Thyroid gland (tissue), 4 donors: Measurements from ENCODE around the gene ADGRB3. TPM values are rescaled to one million over a fixed set of nuclear protein-coding genes. Genes with fewer than 3 reads are reported as not detected.

Experiments used
- DNase-seq, 2 donors: peaks; one replicate each; pipeline ENCODE4 v3.0.0-alpha.2; 2019
- H3K27ac ChIP-seq, 3 donors: fragments of 200-600 bp; sonication (generic); 1 replicate in 2 of 3; 2 replicates in 1 of 3; pipeline ENCODE4 v1.5.1; 2016 to 2019; ENCODE audit warnings: mild to moderate bottlenecking in 1 of 3, moderate library complexity in 1 of 3
- H3K27me3 ChIP-seq: fragments of 200-600 bp; sonication (generic); one replicate; pipeline ENCODE4 v1.5.1; 2019
- H3K36me3 ChIP-seq, 2 donors: fragments of 200-600 bp; sonication (generic); one replicate each; pipeline ENCODE4 v1.5.1; 2016 to 2019
- H3K4me1 ChIP-seq, 2 donors: fragments of 200-600 bp; sonication (generic); one replicate each; pipeline ENCODE4 v1.5.1; 2017 to 2019
- H3K4me3 ChIP-seq, 3 donors: fragments of 200-600 bp; sonication (generic); replicated peaks in 1 of 3; 1 replicate in 2 of 3; 2 replicates in 1 of 3; pipeline ENCODE4 v1.5.1; 2016; ENCODE audit warnings: mild to moderate bottlenecking in 1 of 3
- H3K9me3 ChIP-seq: fragments of 200-600 bp; sonication (generic); one replicate; pipeline ENCODE4 v1.5.1; 2017
- CTCF ChIP-seq, 6 experiments: fragments of 200-600 bp in 3 of 6; fragments of 450-650 bp in 3 of 6; sonication (generic) in 3 of 6; IDR thresholded peaks; one replicate each; pipeline ENCODE4 v1.5.1; 2016 to 2019; ENCODE audit warnings: antibody characterized with exemption in 6 of 6, mild to moderate bottlenecking in 2 of 6, inconsistent platforms in 1 of 6, moderate library complexity in 1 of 6
- POLR2A ChIP-seq, 2 donors: fragments of 450-650 bp; IDR thresholded peaks; one replicate each; pipeline ENCODE4 v1.6.1; 2017; ENCODE audit warnings: antibody characterized with exemption in 2 of 2, mild to moderate bottlenecking in 2 of 2, moderate library complexity in 1 of 2
- WGBS, 2 donors: methylation state at CpG; one replicate each; pipeline ENCODE4 v1.1.5; 2017; 5-methylcytosine and 5-hydroxymethylcytosine counted together
- intact Hi-C: fragments of 100-400 bp; cut with DNase I; formaldehyde crosslinking; loops from one replicate; pipeline ENCODE4 v1.15.1; 2023
- total RNA-seq, 4 donors: library from RNA; depleted of rRNA; stranded (reverse); fragments of >200 nt; gene quantifications; one replicate each; pipeline ENCODE4 v1.2.3, GENCODE V29; 2016

Gene ADGRB3
- total RNA-seq, 4 donors from 2014 or later, result 0.45 to 3.0 (median 1.4) TPM

- TF ChIP-seq POLR2A (IDR thresholded peaks at IDR 0.05), result no peak
- no peak for TF ChIP-seq CTCF (IDR thresholded peaks at IDR 0.05)
- Histone ChIP-seq H3K36me3 (no peaks in the 10 kb centered on the region), H3K9me3 (no peaks in the 10 kb centered on the region), H3K4me1 (no peaks in the 10 kb centered on the region), H3K27me3 (no peaks in the 10 kb centered on the region), H3K27ac (no peak overlapping the region), H3K4me3 (no peak overlapping the region)
- intact Hi-C loops, result no loop called here
- no peak for DNase-seq
Observed at GRCh38 chr6:69276204-69276603, 641.1 kb downstream of the ADGRB3 start.

DNA sequence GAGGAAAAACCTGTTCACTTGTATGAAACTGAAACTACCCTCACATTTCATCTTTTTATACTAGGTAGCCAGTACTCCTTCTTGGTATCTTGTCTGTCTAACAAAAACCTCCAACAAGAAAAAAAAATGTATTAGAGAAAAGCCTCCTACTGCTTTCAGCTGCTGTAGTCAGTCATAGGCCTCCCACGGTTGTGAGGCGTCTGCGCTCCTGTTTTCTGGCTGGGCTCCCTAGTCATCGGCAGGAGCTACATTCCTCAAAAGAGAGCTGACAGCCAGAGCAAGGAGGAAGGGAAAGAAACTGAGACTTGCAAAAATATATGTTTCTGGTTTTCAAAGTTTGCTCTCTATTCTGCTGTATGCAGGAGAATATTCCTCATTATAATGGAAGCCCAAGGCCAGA is 644.7 kb downstream of the ADGRB3 start:
- no peak overlapping the region for H3K27ac ChIP-seq
- no peaks in the 10 kb centered on the region for H3K9me3 ChIP-seq
- intact Hi-C loops, result no loop called here
- no peak overlapping the region for H3K4me3 ChIP-seq
- H3K4me1 ChIP-seq, result no peaks in the 10 kb centered on the region
- DNase-seq, result no peak
- TF ChIP-seq POLR2A (IDR thresholded peaks at IDR 0.05) (no peak), CTCF (IDR thresholded peaks at IDR 0.05) (no peak)
- no peaks in the 10 kb centered on the region for H3K27me3 ChIP-seq
- no peaks in the 10 kb centered on the region for H3K36me3 ChIP-seq
- 59 to 74% methylated on average over 4 of the region's 4 CpGs for WGBS, 2 donors

- Histone ChIP-seq H3K27me3 (no peaks in the 10 kb centered on the region), H3K4me3 (no peak overlapping the region), H3K9me3 (no peaks in the 10 kb centered on the region), H3K27ac (no peak overlapping the region), H3K4me1 (no peaks in the 10 kb centered on the region), H3K36me3 (no peaks in the 10 kb centered on the region)
- TF ChIP-seq POLR2A (IDR thresholded peaks at IDR 0.05), result no peak
- no peak for TF ChIP-seq CTCF (IDR thresholded peaks at IDR 0.05)
- WGBS, 2 donors, result 70 to 87% methylated on average over 1 of the region's 1 CpG
- intact Hi-C loops, result no loop called here
- DNase-seq, result no peak
Observed at GRCh38 chr6:69280858-69281257, 645.8 kb downstream of the ADGRB3 start.

DNA sequence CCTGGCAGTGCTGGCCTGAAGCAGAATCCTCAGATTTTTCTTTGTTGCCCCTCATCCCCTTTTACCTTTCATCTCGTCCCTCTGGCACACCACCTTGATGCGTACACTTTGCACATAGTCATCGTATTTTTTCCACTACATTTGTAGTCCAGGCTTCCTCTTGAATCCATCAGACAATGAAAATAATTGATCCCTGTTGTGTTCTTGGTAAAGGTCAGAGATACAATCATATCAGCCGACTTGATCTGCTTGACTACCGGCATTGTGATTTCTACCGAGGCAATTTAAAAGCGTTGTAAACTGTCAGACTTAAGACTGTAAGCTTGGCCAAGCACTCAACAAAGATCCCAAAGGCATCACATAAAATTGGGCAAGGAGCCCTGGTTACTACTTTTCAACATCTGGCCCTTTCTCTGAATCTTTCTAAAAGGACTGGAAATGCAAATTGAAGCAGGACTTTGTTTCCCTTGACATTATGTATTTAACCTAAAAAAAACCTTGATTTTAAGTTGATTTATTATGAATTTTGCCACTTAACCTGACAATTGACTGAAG is 649.2 kb downstream of the ADGRB3 start:
- Histone ChIP-seq H3K4me1 (no peaks in the 10 kb centered on the region), H3K27me3 (no peaks in the 10 kb centered on the region), H3K27ac (no peak overlapping the region), H3K9me3 (no peaks in the 10 kb centered on the region), H3K36me3 (no peaks in the 10 kb centered on the region), H3K4me3 (no peak overlapping the region)
- no peak for DNase-seq
- intact Hi-C loops, result no loop called here
- no peak for TF ChIP-seq POLR2A (IDR thresholded peaks at IDR 0.05)
- TF ChIP-seq CTCF (IDR thresholded peaks at IDR 0.05), result no peak
- 30 to 31% methylated on average over 7 of the region's 7 CpGs for WGBS, 2 donors

DNA sequence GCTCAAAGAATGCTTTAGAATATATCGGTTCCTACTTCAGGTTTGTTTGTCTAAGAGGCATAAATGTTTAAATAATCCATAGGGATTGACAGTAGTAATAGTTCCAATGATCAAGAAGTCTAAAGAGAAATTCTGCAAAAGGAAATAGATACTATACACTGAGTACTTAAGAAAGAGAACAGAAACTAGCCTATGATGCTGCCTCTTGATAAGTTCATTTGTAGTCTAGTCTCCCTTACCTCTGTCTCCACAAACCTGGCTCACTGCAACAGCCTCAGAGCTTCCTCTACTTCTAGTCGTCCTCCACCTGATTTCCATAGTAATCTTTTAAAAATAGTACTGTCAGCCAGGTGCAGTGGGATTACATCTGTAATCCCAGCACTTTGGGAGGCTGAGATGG is 650.0 kb downstream of the ADGRB3 start:
- H3K27ac ChIP-seq, result no peak overlapping the region
- no peak overlapping the region for H3K4me3 ChIP-seq
- H3K9me3 ChIP-seq, result no peaks in the 10 kb centered on the region
- 63 to 74% methylated on average over 2 of the region's 2 CpGs for WGBS, 2 donors
- TF ChIP-seq CTCF (IDR thresholded peaks at IDR 0.05) (no peak), POLR2A (IDR thresholded peaks at IDR 0.05) (no peak)
- H3K27me3 ChIP-seq, result no peaks in the 10 kb centered on the region
- intact Hi-C loops, result no loop called here
- H3K4me1 ChIP-seq, result no peaks in the 10 kb centered on the region
- H3K36me3 ChIP-seq, result no peaks in the 10 kb centered on the region
- DNase-seq, result no peak
